ENCODE measurements around the gene KNTC1. TPM values are rescaled to one million over a fixed set of nuclear protein-coding genes. Genes with fewer than 3 reads are reported as not detected.

Gene KNTC1
- polyA plus RNA-seq, 4 donors = 1.9 to 34.1 (median 8.8) TPM

- H3K27ac ChIP-seq (ENCODE audit: low read depth in 1 of 3, low read length in 2 of 3) = no peak overlapping the region
- DNase-seq (no peak), FAIRE-seq (no peak)
- WGBS, 3 donors = 77 to 80% (median 79%) methylated on average over 2 of the region's 2 CpGs
- no peak overlapping the region for H3K4me3 ChIP-seq (ENCODE audit: low read depth in 1 of 3, low read length in 3 of 3)
- peaks cover 0 to 2% (median 0%) of the 10 kb centered on the region in 3 donors for H3K27me3 ChIP-seq (ENCODE audit: control insufficient read depth in 3 of 3, insufficient read depth in 3 of 3, low read length in 3 of 3)
- H3K36me3 ChIP-seq (ENCODE audit: control insufficient read depth in 3 of 3, insufficient read depth in 2 of 3, low read depth in 1 of 3, low read length in 3 of 3) = no peaks in the 10 kb centered on the region
- no peaks in the 10 kb centered on the region for H3K4me1 ChIP-seq (ENCODE audit: control insufficient read depth in 3 of 3, insufficient read depth in 2 of 3, low read depth in 1 of 3, low read length in 2 of 3)
- H3K9me3 ChIP-seq (ENCODE audit: control insufficient read depth in 2 of 2, insufficient read depth in 1 of 2, low read depth in 1 of 2, low read length in 1 of 2) = no peaks in the 10 kb centered on the region
Measured at GRCh38 chr12:122672515-122672914, 145.5 kb downstream of the KNTC1 start.

Other genes starting within 250 kb of the KNTC1 start
- 10 to 100 TPM; 16.1 to 34.9 (median 19.7) TPM for gene CLIP1, start 104.6 kb upstream of the KNTC1 start, polyA plus RNA-seq
- gene ZCCHC8, start 26.3 kb upstream of the KNTC1 start, polyA plus RNA-seq = 10 to 100 TPM; 14.6 to 30.9 (median 21.0) TPM
- gene RSRC2, start 313 bp upstream of the KNTC1 start, polyA plus RNA-seq = 100 to 1,000 TPM in 1 of 4 donors, 10 to 100 TPM in 3; 38.1 to 112 (median 42.4) TPM
- gene HCAR2, start 176.1 kb downstream of the KNTC1 start, polyA plus RNA-seq = 1 to 10 TPM in 1 of 4 donors, under 1 TPM in 1, not detected in 2; 0.52 to 1.8 TPM
- gene HCAR3, start 189.6 kb downstream of the KNTC1 start, polyA plus RNA-seq = under 1 TPM in 3 of 4 donors, not detected in 1; 0.15 to 0.52 (median 0.27) TPM
- gene HCAR1, start 203.6 kb downstream of the KNTC1 start, polyA plus RNA-seq = under 1 TPM in 2 of 4 donors, not detected in 2; 0.16 to 0.27 TPM
- 10 to 100 TPM; 23.7 to 56.0 (median 31.7) TPM for gene DENR, start 225.6 kb downstream of the KNTC1 start, polyA plus RNA-seq
- under 1 TPM in 3 of 4 donors, not detected in 1; 0.13 to 0.35 (median 0.27) TPM for gene CCDC62, start 247.3 kb downstream of the KNTC1 start, polyA plus RNA-seq

All from small intestine (tissue), 7 donors.